GM10266 (cell line): ENCODE results near the gene CACNA1H.
"Not testable (repeated sequence)": the region's sequence is repeated elsewhere in the genome, so short reads cannot be mapped to it uniquely, and the experiment has no call there.

Experiments
- DNase-seq: peaks from one replicate; pipeline ENCODE4 v3.0.0; 2012; ENCODE audit errors: extremely low spot score
- CTCF ChIP-seq: IDR thresholded peaks from 2 replicates; pipeline ENCODE4 v1.5.1; 2012; ENCODE audit warnings: mild to moderate bottlenecking, low read depth; ENCODE audit not compliant: control insufficient read depth, insufficient read depth; ENCODE audit errors: missing control alignments

The CACNA1H gene

GRCh38 chr16:1265090-1265630 lies 112.3 kb downstream of the CACNA1H start:
- DNase-seq, result no peak
- no peak for TF ChIP-seq CTCF

DNA sequence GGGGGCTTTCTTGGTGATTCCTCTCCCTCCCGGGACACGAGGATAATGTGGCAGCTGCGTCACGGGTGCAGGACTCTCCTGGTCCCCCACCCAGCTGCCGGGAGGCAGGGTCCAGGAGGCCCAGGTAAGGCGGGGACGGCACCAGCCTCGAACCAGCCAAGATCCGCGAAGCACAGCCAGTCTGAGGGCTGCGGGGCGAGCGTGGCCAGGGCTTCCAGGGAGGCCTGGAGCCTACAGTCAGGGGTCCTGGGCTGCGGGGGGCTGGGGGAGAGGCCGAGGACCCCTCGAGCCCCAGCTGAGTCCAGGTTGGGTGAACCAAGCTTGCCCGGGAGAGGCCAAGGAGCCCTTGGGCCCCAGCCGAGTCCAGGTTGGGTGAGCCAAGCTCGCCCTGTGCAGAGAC lies 112.9 kb downstream of the CACNA1H start:
- no peak for TF ChIP-seq CTCF
- DNase-seq, result no peak

DNA sequence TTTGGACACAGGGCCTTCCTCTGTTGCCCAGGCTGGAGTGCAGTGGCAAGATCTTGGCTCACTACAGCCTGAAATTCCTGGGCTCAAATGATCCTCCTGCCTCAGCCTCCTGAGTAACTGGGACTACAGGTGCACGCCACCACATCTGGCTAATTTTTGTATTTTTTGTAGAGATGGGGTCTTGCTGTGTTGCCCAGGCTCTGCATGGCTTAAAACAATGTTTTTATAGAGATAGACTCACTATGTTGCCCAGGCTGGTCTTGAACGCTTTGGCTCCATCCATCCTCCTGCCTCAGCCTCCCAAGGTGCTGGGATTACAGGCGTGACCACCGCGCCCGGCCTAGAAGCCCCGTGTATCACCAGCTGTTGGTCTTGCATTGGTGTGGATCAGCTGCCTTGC lies 116.5 kb downstream of the CACNA1H start:
- not testable (repeated sequence) for DNase-seq

DNA sequence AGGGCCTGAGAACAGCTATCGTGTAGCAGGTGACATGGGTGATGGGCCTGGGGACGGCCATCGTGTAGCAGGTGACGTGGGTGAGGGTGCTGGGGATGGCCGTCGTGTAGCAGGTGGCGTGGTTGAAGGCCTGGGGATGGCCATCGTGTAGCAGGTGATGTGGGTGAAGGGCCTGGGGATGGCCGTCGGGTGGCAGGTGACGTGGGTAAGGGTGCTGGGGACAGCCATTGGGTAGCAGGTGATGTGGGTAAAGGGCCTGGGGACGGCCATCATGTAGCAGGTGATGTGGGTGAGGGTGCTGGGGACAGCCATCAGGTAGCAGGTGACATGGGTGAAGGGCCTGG lies 118.4 kb downstream of the CACNA1H start:
- DNase-seq, result no peak
- no peak for TF ChIP-seq CTCF
